OCI-LY3 (cell line): ENCODE measurements around the gene PELI2.

Source experiments
- EZH2phosphoT487 ChIP-seq: fragments of 200-600 bp; shearing (Covaris generic); IDR thresholded peaks from 2 replicates; pipeline ENCODE4 v1.6.1; 2018; ENCODE audit warnings: antibody characterized with exemption, mixed run types, low read depth
- TF ChIP-seq, protein P1 (sequence below): fragments of 200-600, 300-600 bp; sonication (generic); IDR thresholded peaks from 2 replicates; pipeline ENCODE4 v1.5.1; 2014; ENCODE audit warnings: antibody characterized with exemption, low read length, low read depth

DNA sequence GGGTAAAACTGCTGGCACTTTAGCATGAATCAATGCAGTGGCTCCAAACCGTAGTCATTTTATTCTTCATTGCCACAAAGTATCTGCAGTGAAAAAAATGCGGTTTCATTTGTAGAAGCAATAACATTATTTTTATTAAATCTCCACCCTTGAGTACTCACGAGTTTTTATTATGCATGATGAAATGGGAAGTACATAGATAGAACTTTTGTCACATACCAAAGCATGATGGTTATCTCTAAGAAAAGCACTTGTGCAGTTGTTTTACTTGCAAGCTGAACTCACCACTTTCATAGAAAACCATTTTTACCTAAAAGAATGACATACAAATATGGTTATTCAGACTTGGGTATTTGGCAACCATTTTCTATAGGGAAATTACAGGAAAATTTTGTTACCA lies 90.3 kb downstream of the PELI2 start:
- TF ChIP-seq, protein P1, sequence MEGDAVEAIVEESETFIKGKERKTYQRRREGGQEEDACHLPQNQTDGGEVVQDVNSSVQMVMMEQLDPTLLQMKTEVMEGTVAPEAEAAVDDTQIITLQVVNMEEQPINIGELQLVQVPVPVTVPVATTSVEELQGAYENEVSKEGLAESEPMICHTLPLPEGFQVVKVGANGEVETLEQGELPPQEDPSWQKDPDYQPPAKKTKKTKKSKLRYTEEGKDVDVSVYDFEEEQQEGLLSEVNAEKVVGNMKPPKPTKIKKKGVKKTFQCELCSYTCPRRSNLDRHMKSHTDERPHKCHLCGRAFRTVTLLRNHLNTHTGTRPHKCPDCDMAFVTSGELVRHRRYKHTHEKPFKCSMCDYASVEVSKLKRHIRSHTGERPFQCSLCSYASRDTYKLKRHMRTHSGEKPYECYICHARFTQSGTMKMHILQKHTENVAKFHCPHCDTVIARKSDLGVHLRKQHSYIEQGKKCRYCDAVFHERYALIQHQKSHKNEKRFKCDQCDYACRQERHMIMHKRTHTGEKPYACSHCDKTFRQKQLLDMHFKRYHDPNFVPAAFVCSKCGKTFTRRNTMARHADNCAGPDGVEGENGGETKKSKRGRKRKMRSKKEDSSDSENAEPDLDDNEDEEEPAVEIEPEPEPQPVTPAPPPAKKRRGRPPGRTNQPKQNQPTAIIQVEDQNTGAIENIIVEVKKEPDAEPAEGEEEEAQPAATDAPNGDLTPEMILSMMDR: no peak
- no peak for TF ChIP-seq EZH2phosphoT487
